CD4-positive, alpha-beta T cell (primary cell): ENCODE results near the gene ERVK3-1. TPM values are rescaled to one million over a fixed set of nuclear protein-coding genes. Genes with fewer than 3 reads are reported as not detected.

ENCODE experiments used
- ATAC-seq: fragments of 200-7000 bp; cut with Tn5 transposase; one replicate; pipeline ENCODE4 v1.10.0; 2022; ENCODE audit warnings: mild to moderate bottlenecking; ENCODE audit not compliant: poor library complexity
- CTCF ChIA-PET: fragments of 350-600 bp; sonication (Branson Sonifier 250); formaldehyde crosslinking; loops from one replicate; lab custom pipeline; 2021; ENCODE audit warnings: antibody characterized with exemption, inconsistent platforms; lab: Charles Lee
- POLR2A ChIA-PET: fragments of 350-600 bp; sonication (Branson Sonifier 250); formaldehyde crosslinking; loops from one replicate; lab custom pipeline; 2021; ENCODE audit warnings: antibody characterized with exemption, inconsistent platforms; lab: Charles Lee
- DNase-seq, 14 experiments: peaks; one replicate each; pipeline ENCODE4 v3.0.0-alpha.2; 2013 to 2020; ENCODE audit warnings: mixed read lengths in 2 of 14
- H3K27ac ChIP-seq, 2 donors: one replicate each; pipeline versions ENCODE4 v1.5.1 to v1.7.0; 2013; ENCODE audit warnings: low read length in 2 of 2, low read depth in 1 of 2, mild to moderate bottlenecking in 1 of 2
- H3K27me3 ChIP-seq, 2 experiments: 1 replicate in 1 of 2; 2 replicates in 1 of 2; pipeline versions ENCODE4 v1.6.1 to v1.7.0; 2013; ENCODE audit warnings: low read length in 2 of 2, control low read depth in 1 of 2, mild to moderate bottlenecking in 1 of 2, moderate library complexity in 1 of 2; ENCODE audit not compliant: insufficient read depth in 2 of 2, control insufficient read depth in 1 of 2
- H3K36me3 ChIP-seq: one replicate; pipeline ENCODE4 v1.6.1; 2013; ENCODE audit warnings: low read length, control low read depth; ENCODE audit not compliant: insufficient read depth
- H3K4me1 ChIP-seq: one replicate; pipeline ENCODE4 v1.6.1; 2013; ENCODE audit warnings: low read length, control low read depth; ENCODE audit not compliant: insufficient read depth
- H3K4me3 ChIP-seq: one replicate; pipeline ENCODE4 v1.5.1; 2013; ENCODE audit warnings: mild to moderate bottlenecking, low read length, moderate library complexity
- H3K9me3 ChIP-seq, 2 experiments: 1 replicate in 1 of 2; 2 replicates in 1 of 2; pipeline versions ENCODE4 v1.6.1 to v1.7.0; 2013; ENCODE audit warnings: low read length in 2 of 2, mild to moderate bottlenecking in 2 of 2, control low read depth in 1 of 2, moderate library complexity in 1 of 2; ENCODE audit not compliant: control insufficient read depth in 1 of 2, insufficient read depth in 1 of 2
- H3K27ac Mint-ChIP-seq: one replicate; pipeline ENCODE4 v1.8.0; 2020; ENCODE audit warnings: mixed read lengths
- H3K27me3 Mint-ChIP-seq: one replicate; pipeline ENCODE4 v1.8.0; 2021; ENCODE audit warnings: mixed read lengths
- H3K36me3 Mint-ChIP-seq: one replicate; pipeline ENCODE4 v1.8.0; 2021; ENCODE audit warnings: low read depth, mixed read lengths
- H3K4me1 Mint-ChIP-seq: one replicate; pipeline ENCODE4 v1.8.0; 2021; ENCODE audit warnings: low read depth, mixed read lengths
- H3K4me3 Mint-ChIP-seq: one replicate; pipeline ENCODE4 v1.8.0; 2020; ENCODE audit warnings: mild to moderate bottlenecking, mixed read lengths
- H3K9me3 Mint-ChIP-seq: one replicate; pipeline ENCODE4 v1.8.0; 2020; ENCODE audit warnings: mixed read lengths
- CTCF ChIP-seq: fragments of 200-600 bp; IDR thresholded peaks from one replicate; pipeline ENCODE4 v1.8.0; 2022; ENCODE audit warnings: antibody characterized with exemption, mild to moderate bottlenecking
- intact Hi-C, 2 experiments: fragments of 100-400 bp; cut with DNase I in 1 of 2; cut with micrococcal nuclease in 1 of 2; formaldehyde crosslinking; loops; one replicate each; pipeline versions ENCODE4 v1.15.1 to v1.9.0; 2023 to 2025; cut with DNase I, micrococcal nuclease
- total RNA-seq, 174 experiments: library from RNA in 2 of 174; stranded (reverse) in 2 of 174; gene quantifications; one replicate each; pipeline ENCODE4 v1.2.3 and lab custom pipeline; 2021 to 2026

ERVK3-1 gene
- total RNA-seq, 2 experiments from 2014 or later: 150 to 153 TPM

- H3K27ac Mint-ChIP-seq: no peak overlapping the region
- intact Hi-C loops: loop anchor here (1.0 to 10.0 kb wide), 7 partner anchors 21 to 512 kb away; partner anchors contain the start of genes ERVK3-1 (in 1 of the 2), ZBTB45 (in 1 of the 2), ZNF446 (in 1 of the 2) and ZNF497 (in 1 of the 2)
- peak overlapping the region; percentile 86 for H3K4me3 ChIP-seq
These were observed 21.3 kb downstream of the ERVK3-1 start for GRCh38 chr19:58326501-58326913.

GRCh38 chr19:58326914-58327726 is 21.9 kb downstream of the ERVK3-1 start, which contains the start of gene ZSCAN22:
TSS of gene ZSCAN22 (plus strand) at chr19:58326994. CDS start at chr19:58334803, 7,809 bp downstream.
- peaks cover 22% of the 10 kb centered on the region for H3K4me1 ChIP-seq
- intact Hi-C loops: loop anchor here (1.0 to 10.0 kb wide), 9 partner anchors 22 to 512 kb away; partner anchors contain the start of genes ERVK3-1 (in 2 of the 2), ZNF497 (in 2 of the 2), ZBTB45 (in 1 of the 2) and ZNF132 (in 1 of the 2)
- DNase-seq: peak; percentile 76 to 94 (median 86)
- Mint-ChIP-seq H3K4me1 (peaks cover 4% of the 10 kb centered on the region), H3K27me3 (no peaks in the 10 kb centered on the region), H3K27ac (no peak within 1 kb of the TSS), H3K4me3 (no peak within 1 kb of the TSS), H3K9me3 (no peaks in the 10 kb centered on the region), H3K36me3 (peaks cover 6% of the 10 kb centered on the region)
- no peaks in the 10 kb centered on the region for H3K36me3 ChIP-seq
- ChIA-PET POLR2A (interaction anchor here (0.7 to 1.6 kb wide), 10 partner anchors 9 to 600 kb away, joined by 3 to 16 read pairs (median 4); partner anchors contain the start of genes ERVK3-1, RPS5, ZNF132 and ZNF274), CTCF (interaction anchor here (1.0 to 1.5 kb wide), 2 partner anchors 187 to 193 kb away, joined by 4 to 5 read pairs; partner anchors contain the start of gene ZBTB45)
- ATAC-seq: peak; percentile 88
- H3K9me3 ChIP-seq: no peaks in the 10 kb centered on the region
- peak within 1 kb of the TSS; percentile 86 for H3K4me3 ChIP-seq
- no peaks in the 10 kb centered on the region for H3K27me3 ChIP-seq
- TF ChIP-seq CTCF: no peak
- peak within 1 kb of the TSS; percentile 65 for H3K27ac ChIP-seq

More at GRCh38 chr19:58326501-58326913, 21.3 kb downstream of the ERVK3-1 start:
- ATAC-seq: peak; percentile 38
- Histone ChIP-seq H3K36me3 (no peaks in the 10 kb centered on the region), H3K27ac (peak overlapping the region; percentile 65), H3K27me3 (no peaks in the 10 kb centered on the region), H3K9me3 (no peaks in the 10 kb centered on the region), H3K4me1 (peaks cover 22% of the 10 kb centered on the region)
- Mint-ChIP-seq H3K9me3 (no peaks in the 10 kb centered on the region), H3K27me3 (no peaks in the 10 kb centered on the region), H3K4me3 (no peak overlapping the region), H3K36me3 (peaks cover 6% of the 10 kb centered on the region), H3K4me1 (peaks cover 4% of the 10 kb centered on the region)
- DNase-seq: no peak
- ChIA-PET CTCF (interaction anchor here (1.0 to 1.5 kb wide), 2 partner anchors 188 to 193 kb away, joined by 4 to 5 read pairs; partner anchors contain the start of gene ZBTB45), POLR2A (interaction anchor here (0.7 to 1.6 kb wide), 11 partner anchors 10 to 599 kb away, joined by 3 to 16 read pairs (median 3); partner anchors contain the start of genes ERVK3-1, RPS5, ZNF132 and ZNF274)
- TF ChIP-seq CTCF: no peak

GRCh38 chr19:58328999-58329398 is 23.8 kb downstream of the ERVK3-1 start:
- Mint-ChIP-seq H3K27me3 (no peaks in the 10 kb centered on the region), H3K4me3 (no peak overlapping the region), H3K9me3 (no peaks in the 10 kb centered on the region), H3K27ac (no peak overlapping the region), H3K4me1 (peaks cover 4% of the 10 kb centered on the region), H3K36me3 (peaks cover under 1% of the 10 kb centered on the region)
- ChIA-PET CTCF (interaction anchor here (0.8 kb wide), 1 partner anchor 185 kb away, joined by 3 read pairs; no protein-coding TSS in a partner anchor), POLR2A (no interaction called here)
- ATAC-seq: no peak
- DNase-seq: peak in 1 of 14 experiments; percentile 37
- Histone ChIP-seq H3K4me3 (no peak overlapping the region), H3K9me3 (no peaks in the 10 kb centered on the region), H3K27ac (no peak overlapping the region), H3K4me1 (peaks cover 22% of the 10 kb centered on the region), H3K36me3 (no peaks in the 10 kb centered on the region), H3K27me3 (no peaks in the 10 kb centered on the region)
- TF ChIP-seq CTCF: no peak
- intact Hi-C loops: loop anchor here in 1 of 2 experiments (5.0 to 10.0 kb wide), 3 partner anchors 148 to 514 kb away; partner anchors contain the start of genes ZBTB45, ZNF446 and ZNF552
